OCI-M2 (cell line): ENCODE measurements around the gene DEPDC5.
"Not testable (repeated sequence)": the region's sequence is repeated elsewhere in the genome, so short reads cannot be mapped to it uniquely, and the experiment has no call there.

ENCODE experiments used
- DNase-seq: peaks from one replicate; lab custom pipeline; 2025; ENCODE audit not compliant: unreplicated experiment; lab: John Stamatoyannopoulos, UW

The DEPDC5 gene

DNA sequence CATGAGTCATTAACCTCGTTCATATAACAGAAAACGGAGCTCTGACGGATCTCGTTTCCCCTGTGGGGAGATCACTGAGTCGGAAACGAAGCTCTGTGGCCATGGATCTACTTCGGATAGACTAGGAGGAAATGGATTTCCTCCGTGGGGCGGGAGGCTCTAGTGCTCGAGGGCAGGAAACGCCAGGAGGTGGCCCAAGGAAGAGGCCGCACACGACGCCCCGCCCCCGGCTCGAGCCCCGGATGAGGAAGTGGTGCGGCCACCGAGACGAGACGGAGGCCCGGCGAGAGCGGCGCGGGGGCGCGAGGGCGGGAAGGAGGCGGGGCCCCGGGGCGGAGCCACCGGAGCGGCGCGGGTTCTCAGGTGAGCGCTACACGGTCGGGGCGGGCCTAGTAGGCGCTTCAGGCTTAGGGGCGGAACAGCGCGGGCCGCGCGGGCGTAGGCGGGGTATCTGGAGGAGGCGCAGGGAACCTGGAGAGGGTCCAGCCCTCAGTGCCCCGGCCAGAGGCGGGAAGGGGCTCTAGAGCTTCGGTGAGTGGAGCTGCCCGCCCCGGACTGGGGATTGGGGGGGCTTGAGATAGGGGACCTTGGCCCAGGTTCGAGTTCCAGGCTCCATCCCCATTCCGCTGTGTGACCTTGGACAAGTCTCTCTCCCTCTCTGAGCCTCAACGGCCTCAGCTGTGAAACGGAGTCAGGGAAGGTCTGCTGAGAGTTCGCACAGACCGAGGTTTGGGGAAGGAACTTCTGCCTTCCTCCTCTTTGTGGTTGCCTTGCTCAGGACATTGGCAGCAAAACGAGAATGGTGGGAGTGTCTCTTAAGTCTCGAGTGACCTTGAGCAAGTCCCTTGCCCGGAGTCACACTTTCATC is at the start of gene DEPDC5:
Gene DEPDC5 (plus strand): TSS at position 386 of the 868 bp plus-strand sequence. CDS start 903 bp downstream, outside the sequence.
- DNase-seq: peak; percentile 76

DNA sequence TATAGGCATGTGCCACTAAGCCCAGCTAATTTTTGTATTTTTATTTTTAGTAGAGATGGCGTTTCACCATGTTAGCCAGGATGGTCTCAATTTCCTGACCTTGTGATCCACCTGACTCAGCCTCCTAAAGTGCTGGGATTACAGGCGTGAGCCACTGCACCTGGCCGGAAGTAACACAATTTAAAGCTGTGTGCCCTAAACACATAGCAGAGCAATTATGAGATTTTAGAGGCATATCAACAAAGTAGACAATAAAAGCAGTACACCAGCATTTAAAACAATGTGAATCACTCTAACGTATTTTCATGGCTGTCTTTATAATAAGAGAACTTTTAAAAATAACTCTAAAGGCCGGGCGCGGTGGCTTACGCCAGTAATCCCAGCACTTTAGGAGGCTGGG is 46.3 kb upstream of the DEPDC5 start:
- no peak for DNase-seq

DNA sequence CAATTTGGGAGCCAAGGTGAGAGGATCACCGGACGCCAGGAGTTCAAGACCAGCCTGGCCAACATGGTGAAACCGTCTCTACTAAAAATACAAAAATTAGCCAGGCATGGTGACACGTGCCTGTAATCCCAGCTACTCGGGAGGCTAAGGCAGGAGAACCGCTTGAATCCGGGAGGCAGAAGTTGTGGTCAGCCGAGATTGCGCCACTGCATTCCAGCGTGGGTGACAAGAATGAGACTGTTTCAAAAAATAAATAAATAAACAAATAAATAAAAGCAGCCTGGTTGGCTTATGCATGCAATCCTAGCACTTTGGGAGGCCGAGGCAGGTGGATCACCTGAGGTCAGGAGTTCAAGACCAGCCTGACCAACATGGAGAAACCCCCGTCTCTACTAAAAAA is 42.6 kb upstream of the DEPDC5 start:
- DNase-seq: not testable (repeated sequence)

DNA sequence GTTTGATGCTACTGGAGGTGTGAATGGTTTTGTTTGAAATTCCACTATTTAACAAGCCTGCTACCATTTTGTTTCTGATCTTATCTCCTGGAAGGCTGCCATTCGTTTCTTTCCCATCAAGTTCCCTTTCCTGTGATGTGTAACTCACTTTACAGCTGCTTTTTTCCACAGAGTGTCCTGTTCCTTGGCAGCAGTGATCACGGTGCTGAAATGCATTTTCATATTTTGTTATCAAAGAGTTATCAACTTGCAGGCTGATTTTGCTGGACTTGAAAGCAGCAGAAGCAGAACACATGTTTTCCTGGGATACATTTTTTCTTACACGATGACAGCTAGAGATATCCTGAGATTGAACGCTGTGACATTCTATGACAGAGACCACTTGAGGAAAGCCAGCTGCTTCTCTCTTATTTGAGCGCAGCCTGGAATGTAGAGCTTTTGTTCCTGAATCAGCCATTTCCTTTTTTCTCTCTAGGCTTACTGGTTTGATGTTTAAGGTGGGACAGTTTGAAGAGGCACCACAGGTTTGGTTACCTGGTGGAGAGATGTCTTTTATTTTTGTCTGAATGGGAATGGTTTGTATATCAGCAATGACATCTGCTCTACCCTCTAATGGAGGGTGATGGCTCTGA is 38.6 kb upstream of the DEPDC5 start:
- no peak for DNase-seq

DNA sequence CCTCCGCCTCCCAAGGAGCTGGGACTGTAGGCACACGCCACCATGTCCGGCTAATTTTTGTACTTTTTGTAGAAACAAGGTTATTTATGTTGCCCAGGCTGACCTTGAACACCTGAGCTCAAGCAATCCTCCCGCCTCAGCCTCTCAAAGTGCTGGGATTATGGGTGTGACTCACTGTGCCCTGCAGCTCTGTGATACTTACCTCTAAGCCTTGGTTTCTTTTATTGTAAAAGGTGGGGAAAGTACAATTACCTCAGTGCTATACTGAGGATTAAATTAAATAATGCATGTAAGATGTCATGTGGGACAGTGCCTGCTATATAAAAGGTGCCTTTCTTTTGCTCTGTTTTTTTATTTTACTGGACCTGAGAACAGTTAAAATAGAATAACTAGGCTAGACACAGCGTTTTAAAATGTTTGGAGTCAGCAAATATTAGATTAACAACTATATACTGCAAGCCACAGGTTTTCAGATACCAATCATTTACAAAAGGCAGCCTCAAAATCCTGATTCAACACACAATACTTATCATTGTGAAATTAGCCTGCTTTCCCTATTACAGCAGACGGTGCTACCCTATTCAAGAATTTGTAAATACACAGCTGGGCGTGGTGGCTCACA is 33.9 kb upstream of the DEPDC5 start:
- DNase-seq: no peak

DNA sequence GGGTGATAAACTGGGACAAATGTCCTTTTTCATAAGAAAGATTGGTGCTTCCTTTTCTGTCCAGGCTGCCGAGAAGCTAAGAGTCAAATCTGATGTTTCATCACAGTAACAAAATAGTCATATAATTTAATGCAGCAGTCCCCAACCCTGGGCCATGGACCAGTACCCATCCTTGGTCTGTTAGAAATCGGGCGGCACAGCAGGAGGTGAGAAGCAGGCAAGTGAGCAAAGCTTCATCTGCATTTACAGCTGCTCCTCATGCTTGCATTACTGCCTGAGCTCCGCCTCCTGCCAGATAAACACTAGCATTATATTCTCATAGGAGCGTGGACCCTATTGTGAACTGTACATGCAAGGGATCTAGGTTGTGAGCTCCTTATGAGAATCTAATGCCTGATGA is 30.1 kb upstream of the DEPDC5 start:
- DNase-seq: no peak

DNA sequence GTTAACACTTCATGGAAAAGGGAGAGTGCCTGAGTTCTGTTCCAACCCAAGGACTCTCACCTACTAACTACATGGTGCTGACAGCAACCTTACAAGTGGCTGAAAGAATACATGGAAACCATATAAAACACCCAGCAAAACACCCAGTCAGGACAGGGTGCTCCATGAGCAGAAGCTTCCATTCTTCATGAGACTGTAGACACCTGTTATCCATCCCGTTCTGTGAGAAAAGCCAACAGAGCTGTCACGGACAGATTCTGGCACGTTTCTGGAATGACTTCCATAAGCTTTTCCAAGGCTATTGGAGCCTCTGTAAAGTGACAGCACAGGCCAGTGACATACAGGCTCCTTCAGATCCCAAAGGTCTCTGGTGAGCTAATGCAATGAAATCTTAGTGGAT is 27.1 kb upstream of the DEPDC5 start:
- no peak for DNase-seq

DNA sequence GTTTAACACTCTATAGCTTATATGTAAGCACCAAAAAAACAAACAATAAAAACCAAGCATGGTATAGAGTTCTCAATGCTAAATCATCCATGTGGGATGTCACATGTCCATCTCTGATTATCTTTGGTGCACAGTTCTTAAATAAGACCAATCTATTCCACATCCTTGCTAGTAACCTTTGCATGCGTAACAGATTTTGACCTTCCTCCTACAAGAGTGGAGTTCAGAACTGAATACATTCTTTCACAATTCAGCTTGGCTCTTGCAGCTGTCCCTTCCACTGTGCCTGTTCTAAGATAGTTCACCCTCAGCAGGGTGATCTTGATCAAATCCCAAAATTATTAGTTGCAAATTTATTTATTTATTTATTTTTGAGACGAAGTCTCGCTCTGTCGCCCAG is 25.0 kb upstream of the DEPDC5 start:
- no peak for DNase-seq

DNA sequence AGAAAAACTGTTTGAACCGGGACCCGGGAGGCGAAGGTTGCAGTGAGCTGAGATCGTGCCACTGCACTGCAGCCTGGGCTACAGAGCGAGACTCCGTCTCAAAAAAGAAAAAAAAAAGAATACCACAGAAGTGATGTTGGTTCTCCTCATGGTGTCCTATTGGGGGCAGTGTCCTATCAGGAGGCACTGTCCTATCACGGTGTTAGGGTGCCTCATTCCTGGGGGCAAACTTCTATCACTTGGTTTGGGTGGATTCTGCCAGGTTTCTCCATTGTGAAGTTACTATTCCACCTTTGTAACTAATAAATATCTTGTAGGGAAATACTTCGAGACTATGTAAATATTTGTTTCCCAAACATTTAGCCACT is 23.5 kb upstream of the DEPDC5 start:
- DNase-seq: no peak

DNA sequence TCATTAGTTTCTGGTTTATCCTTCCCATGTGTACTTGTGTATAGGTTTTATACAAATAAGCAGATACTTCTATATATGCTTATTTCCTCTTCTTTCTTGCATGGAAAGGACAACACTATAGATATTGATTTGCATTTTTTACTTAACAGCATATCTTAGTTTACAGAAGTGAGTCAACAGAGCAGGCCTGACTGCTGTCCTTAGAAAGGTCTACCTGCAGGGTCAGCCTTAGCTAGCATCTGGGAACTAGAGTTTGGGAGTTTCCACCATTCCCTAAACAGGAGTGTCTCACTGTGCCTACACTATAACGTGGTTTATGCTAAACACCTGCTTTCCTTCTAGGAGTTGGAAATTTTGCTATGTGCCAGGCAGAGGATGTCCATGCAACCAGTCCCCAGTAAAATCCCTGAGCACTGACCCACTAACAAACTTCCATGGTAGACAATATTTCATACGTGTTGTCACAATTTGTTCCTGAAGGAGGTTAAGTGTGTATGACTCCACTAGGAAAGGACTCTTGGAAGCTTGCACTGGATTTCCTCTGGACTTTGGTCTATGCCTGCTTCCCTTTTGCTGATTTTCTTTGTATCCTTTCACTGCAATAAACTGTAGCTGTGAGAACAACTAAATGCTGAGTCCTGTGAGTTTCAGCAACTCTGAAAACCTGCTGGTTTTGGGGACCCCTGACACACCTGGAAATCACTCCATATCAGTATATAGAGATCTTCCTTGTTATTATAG is 21.6 kb upstream of the DEPDC5 start:
- no peak for DNase-seq

DNA sequence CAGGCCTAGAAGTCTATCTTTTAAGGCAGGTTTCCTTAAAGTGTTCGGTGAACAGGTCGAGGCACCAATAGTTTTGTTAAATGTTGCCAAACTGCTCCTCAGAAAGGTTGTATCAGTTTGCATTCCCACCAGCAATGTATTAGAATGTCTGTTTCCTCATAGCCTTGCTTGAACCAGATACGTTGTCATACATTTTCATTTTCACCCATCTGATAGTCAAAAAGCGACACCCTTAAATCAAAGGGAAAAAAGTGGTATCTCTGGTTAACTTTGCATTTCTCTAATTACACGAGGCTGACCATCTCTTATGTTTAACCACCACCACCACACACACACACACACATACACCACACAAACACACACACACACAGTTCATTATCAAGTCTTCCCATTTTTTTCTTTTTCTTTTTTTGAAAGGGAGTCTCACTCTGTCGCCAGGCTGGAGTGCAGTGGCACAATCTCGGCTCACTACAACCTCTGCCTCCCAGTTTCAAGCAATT is 20.2 kb upstream of the DEPDC5 start:
- DNase-seq: no peak

DNA sequence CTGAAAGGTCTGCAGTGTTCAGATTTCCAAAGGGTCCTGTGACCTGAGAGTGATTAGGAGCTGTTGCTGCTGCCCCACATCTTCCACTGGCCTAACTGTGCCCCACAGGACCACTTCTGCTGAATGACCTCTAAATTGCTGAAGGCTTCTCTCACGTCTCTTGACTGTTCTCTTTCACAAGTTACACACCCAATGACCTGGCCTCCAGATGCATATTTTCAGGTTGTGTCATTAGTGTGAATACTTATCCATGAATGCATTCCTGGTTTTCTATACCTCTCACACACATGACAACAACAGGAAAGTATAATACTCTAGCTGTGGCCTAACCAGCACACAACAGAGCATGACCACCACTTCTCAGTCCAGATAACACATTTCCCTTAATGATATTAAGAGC is 19.3 kb upstream of the DEPDC5 start:
- DNase-seq: no peak

DNA sequence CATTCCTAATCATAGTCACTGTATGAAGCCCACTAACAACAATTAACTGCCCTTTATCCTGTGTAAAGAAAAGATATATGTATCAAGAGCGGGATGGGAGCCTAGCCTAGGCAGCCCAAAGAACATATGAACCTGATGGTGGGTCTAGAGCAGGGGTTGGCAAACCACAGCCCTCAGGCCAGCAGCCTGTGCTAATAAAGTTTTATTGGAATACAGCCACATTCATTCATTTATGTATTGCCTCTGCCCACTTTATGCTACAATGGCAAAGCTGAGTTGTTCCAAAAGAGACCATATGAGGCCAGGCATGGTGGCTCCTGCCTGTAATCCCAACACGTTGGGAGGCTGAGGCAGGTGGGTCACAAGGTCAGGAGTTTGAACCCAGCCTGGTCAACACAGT is 17.4 kb upstream of the DEPDC5 start:
- DNase-seq: no peak

DNA sequence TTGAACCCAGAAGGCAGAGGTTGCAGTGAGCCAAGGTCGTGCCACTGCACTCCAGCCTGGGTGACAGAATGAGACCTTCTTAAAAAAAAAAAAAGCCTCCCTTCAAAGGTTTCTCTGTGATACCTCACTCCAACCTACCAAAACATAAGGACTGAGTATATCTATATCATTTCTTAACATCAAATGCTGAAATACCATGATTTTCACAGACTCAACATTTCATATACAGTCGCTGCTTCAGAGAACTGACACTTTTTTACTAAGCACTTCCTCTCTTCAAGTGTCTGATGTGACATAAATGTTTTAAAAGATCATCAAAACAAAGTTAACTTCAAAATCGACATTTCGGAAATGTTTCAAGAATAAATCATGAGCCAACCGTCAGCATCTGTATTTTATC is 15.9 kb upstream of the DEPDC5 start:
- no peak for DNase-seq

DNA sequence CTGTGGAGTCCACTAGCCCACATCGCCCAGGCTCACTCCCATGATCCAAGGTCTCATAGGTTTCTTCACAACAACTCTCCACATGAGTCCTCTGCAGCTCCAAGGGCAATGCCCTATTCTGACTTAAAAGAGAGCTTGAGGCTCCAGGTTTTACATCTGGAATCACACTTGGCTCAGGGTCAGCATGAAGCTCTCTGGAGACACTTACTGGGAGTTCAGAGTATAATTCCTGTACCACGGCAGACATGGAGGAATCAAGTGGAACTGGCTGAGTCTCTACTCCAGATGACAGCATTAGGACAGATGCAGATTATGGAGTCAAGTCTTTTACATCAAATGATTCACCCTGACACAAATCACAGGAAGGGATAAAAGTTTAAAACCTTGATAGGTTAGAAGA is 15.3 kb upstream of the DEPDC5 start:
- no peak for DNase-seq

DNA sequence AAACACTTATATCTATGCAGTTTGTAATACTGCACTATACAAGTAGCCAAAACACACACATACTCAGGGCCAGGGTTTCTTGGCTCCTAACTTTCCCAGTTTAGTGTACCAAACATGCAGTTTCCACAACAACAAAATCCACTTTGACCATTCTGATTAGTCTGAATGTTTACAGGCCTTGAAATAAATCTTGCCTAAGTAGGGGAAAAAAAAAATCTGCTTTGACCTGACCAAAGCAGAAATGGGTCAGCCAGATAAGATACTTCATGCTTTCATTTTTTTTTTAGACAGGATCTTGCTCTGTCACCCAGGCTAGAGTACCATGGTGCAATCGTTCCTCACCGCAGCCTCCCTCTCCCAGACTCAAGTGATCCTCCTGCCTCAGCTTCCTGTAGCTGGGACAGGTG is 14.0 kb upstream of the DEPDC5 start:
- DNase-seq: no peak

DNA sequence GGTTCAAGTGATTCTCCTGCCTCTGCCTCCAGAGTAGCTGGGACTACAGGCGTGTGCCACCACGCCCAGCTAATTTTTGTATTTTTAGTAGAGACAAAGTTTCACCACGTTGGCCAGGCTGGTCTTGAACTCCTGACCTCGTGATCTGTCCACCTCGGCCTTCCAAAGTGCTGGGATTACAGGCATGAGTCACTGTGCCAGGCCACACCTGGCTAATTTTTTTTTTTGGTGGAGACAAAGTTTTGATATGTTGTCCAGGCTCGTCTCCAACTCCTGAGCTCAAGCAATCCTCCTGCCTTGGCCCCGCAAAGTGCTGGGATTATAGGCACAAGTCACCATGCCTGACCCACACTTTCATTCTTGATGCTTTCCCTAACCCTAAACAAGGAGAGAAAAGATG is 13.5 kb upstream of the DEPDC5 start:
- DNase-seq: not testable (repeated sequence)

DNA sequence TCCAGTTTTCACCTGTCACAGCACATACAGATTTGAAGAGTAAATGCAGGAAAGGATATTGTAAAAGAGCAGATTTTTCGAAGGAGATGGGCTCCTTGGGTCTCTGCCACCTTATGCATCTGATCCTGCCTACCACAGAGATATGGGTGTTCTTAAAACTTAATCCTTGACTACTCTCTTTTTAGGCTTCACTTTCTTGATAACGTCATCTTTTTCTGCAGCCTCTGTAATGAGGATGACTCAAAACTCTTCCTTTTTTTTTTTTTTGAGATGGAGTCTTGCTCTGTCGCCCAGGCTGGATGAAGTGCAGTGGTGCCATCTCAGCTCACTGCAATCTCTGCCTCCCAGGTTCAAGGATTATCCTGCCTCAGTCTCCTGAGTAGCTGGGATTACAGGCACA is 11.7 kb upstream of the DEPDC5 start:
- DNase-seq: no peak

DNA sequence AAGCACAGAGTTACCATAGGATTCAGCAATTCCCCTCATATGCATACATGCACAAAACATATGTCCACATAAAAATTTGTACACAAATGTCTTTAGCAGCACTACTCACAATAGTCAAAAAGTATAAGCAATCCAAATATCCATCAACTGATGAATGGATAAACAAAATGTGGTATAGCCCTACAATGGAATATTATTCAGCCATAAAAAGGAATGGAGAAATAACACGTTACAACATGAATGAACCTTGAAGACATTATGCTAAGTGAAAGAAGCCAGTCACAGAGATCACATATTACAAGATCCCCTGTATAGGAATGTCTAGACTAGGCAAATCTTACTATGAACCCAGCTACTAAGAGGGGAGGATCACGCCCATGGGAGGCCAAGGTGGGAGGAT is 11.1 kb upstream of the DEPDC5 start:
- no peak for DNase-seq

DNA sequence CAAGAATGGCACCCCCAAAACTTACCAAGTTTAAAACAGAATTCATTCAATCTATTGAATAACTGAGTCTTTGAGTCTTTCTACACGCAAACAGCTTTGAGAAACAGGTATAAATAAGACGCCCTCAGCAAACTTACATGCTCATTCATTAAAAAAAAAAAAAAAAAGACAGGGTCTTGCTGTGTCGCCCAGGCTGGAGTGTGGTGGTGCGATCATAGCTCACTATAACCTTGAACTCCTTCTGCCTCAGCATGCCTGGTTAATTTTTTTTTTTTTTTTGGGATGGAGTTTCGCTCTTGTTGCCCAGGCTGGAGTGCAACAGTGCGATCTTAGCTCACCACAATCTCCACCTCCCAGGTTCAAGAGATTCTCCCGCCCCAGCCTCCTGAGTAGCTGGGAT is 9.9 kb upstream of the DEPDC5 start:
- no peak for DNase-seq

DNA sequence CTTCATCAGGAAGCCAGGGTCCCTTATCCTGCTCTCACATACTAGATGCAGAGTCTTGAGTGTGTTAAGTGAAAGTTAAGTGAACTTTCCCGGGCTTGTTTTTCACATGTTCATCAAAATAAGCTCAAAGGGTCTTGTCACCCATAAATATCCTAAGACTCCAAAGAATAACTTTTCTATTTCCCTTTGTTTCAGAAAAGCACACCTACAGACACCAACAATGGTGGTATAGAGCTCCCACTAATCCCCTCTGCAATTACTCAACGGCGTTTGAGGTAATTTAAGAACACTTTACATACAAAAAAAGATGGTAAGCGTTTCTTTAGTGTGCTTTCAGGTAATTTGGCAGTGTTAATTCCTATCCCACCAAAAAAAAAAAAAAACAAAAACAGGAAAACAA is 6.4 kb upstream of the DEPDC5 start:
- DNase-seq: no peak
